T1000 (cell line): ENCODE results near the gene ATP2B1.
A peak's percentile ranks its signal among the peaks of the same experiment; 100 is the strongest.
"Not testable (repeated sequence)": the region's sequence is repeated elsewhere in the genome, so short reads cannot be mapped to it uniquely, and the experiment has no call there.

Source experiments
- DNase-seq: peaks from one replicate; lab custom pipeline; 2025; ENCODE audit warnings: mixed read lengths; lab: John Stamatoyannopoulos, UW

The ATP2B1 gene

DNA sequence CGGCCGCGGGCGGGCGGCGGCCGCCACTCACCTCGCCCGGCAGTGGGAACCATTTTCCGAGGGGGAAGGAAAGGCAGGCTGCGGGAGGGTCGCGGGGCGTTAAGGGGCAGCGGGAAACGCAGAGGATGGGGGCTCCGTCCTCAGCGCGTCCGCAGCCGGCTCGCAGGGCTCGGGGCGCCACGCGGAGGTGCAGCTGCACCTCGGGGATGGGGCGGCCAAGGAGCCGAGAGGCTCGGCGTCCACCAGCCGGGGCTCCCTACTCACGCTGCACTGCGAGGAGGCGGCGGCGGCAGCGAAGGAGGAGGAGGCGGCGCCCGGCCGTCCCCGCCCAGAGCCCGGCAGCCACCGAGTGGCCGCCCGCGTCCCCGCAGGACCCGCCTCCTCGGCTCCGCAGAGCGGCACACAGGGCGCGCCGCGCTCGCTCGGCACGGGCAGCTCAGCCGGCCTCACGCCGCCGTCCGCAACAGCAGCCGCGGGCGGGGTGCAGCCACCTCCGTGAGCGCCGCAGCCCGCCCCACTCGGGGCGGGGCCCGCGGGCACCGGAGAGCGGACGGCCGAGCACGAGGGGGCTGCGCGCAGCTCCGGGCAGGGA lies at the start of gene ATP2B1:
Gene ATP2B1 (minus strand): TSS at position 274 of the 592 bp plus-strand sequence. CDS start 52,952 bp downstream, outside the sequence.
- DNase-seq = peak; percentile 82

DNA sequence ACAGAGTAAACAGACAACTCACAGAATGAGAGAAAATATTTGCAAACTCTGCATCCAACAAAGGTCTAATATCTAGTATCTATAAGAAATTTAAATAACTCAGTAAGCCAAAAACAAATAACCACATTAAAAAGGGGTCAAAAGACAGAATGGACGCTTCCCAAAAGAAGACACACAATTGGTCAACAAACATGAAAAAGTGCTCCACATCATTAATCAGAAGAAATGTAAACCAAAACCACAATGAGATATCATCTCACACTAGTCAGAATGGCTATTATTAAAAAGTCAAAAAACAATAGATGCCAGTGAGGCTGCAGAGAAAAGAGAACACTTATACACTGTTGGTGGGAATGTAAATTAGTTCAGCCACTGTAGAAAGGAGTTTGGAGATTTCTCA lies 49.3 kb upstream of the ATP2B1 start:
- not testable (repeated sequence) for DNase-seq

DNA sequence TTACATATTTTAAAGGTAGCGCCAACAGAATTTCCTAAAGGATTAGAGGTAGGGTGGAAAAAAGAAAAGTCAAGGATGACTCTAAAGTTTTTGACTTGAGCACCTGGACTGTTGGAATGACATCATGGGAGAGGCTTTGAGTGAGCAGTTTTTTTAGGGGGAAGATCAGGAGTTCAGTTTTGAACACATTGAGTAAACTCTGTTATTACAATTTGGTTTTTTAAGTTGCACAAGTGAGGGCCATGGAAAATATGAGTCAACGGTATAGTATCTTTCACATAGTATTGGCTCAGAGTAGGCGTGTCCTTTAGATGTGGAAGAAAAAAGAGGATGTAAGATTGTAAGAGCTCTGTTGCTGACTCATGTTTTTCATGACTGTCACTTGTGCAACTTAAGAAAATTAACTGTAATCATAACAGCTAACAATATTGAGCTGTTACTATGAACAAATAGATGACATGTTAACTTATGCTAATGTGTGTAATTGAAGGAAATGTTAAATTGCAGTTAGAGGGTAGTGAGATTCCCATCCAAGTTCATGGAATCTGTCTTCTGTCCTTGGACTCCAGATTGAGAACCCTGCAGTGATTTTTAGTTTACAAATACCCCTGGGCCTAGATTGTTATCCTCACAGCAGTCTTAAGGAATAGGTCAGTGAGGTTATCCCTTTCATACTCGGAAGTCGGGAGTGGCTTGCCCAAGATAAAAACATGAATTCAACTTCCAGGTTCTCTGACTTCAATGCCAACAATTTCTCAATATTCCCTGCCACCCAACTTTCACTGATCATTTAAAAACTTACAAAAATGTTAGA lies 48.2 kb upstream of the ATP2B1 start:
- peak; percentile 37 for DNase-seq

DNA sequence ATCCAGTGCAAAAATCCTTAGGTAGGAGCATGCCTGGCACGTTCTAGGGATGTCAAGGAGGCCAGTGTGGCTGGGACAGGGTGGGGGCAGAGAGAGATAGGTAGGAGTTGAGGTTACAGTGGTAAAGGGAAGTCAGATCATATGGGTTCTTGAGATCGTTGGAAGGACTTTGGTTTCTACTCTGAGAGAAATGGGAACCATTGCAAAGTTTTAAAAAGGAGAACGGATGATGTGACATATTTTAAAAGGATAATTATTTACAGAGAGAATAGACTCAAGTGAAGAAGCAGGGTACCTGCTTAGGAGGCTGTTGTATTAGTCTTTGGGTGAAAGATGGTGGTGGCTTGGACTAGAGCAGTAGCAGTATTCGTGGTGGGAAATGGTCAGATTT lies 47.6 kb upstream of the ATP2B1 start:
- no peak for DNase-seq

DNA sequence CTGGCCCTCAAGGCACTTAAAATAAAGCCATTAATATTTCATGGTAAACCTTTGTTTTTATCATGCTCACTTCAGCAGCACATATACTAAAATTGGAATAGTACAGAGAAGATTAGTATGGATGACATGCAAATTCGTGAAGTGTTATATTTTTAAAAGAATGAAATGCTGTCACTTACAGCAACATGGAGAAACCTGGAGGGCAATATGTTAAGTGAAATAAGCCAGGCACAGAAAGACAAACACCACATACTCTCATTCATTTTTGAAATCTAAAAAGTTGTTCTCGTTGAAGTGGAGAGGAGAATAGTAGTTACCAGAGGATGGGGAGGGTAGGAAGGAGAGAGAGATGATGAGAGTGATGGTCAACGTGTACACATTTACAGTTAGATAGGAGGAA lies 45.4 kb upstream of the ATP2B1 start:
- DNase-seq = no peak

DNA sequence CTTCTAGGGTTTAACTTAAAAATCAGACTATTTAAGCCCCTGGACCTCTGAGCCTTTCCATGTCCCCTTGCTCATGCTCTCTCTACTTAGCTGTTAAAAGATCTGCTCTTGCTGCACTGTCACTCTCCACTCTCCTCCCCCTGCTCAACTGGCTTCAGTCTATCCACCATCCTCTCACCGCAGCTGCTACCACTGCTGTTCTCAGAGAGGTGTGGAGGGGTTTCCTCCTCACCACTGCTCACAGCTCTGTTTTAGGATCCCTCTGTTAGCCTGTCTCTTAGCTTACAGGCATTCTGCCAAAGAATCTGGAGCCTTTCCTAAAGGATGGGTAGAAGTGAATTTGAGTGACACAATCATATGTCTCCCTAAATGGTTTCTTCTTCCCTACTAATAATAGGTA lies 43.7 kb upstream of the ATP2B1 start:
- DNase-seq = no peak

DNA sequence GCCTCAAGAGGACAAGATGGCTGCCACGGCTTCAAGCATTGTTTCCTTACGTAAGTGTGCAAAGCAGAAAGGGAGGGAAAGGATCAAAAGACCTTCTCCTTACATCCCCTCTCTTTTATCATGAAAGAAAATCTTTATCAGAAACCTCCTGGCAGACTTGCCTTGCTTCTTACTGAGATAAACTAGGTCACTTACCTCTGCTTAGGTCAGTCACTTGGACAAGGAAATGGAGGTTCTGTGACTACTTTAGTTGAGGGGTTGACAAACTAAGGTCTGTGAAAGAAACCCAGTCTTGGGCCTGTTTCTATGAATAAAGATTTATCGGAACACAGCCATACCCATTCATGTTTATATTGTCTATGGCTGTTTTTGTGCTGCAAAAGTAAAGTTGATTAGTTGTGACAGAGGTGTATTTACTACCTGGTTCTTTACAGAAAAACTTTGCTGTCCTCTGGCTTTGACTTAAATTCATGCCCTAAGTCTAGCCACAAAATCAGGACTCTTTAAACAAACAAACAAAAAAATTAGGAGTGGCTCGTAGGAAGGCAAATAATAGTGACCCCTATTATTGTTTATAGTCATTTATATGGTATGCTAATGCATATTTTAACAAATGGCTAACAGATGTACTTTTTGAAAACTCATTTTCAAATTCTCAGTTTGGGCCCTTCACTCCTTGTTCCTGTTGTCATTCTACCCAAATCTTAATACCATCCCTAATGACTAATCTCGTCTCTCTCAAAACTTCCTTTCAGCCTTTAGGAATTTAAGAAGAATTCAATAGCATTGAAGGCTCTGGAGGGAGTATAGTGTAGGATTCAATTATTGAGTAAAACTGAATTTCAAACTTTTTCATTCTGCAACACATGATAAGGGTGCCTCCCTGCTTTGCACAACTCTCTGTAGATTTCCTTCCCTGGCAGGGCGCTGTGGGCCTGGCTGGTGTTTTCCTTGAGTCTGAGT lies 42.0 kb upstream of the ATP2B1 start:
- no peak for DNase-seq

DNA sequence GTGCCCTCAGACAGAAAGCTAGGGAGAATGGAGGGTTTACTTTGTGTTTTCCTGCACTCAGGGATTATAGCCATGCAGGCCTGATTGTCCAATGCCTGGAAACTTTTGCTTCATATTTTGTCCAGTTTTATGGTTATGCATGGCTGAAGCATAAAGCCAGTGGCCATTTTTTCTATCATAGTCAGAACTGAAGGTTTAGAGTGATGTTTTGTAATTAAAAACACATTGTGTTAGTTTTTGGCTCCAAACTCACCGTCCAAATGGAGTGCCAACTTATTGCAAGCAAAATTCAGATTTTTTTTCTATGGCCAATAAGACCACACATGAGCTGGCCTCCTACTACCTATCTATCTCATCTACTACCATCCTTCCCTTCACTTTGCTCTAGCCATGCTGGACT lies 40.2 kb upstream of the ATP2B1 start:
- DNase-seq = no peak

DNA sequence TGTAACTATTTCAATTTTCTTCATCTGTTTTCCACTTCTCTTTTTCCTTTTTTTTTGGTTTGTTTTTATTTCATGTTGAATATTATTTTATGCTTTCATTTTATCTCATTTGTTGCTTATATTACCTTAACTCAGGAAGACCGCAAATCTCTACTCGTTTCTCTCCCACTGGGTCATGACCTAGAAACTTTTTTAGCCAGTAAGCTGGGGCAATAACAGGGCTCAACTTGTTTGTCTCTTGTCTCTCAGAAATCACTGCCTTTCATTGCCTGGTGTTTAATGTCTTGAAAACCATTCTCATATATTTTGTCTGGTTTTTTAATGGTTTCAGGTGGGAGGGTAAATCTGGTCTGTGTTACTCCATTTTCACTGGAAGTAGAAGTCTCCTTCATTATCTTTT lies 36.6 kb upstream of the ATP2B1 start:
- DNase-seq = no peak

DNA sequence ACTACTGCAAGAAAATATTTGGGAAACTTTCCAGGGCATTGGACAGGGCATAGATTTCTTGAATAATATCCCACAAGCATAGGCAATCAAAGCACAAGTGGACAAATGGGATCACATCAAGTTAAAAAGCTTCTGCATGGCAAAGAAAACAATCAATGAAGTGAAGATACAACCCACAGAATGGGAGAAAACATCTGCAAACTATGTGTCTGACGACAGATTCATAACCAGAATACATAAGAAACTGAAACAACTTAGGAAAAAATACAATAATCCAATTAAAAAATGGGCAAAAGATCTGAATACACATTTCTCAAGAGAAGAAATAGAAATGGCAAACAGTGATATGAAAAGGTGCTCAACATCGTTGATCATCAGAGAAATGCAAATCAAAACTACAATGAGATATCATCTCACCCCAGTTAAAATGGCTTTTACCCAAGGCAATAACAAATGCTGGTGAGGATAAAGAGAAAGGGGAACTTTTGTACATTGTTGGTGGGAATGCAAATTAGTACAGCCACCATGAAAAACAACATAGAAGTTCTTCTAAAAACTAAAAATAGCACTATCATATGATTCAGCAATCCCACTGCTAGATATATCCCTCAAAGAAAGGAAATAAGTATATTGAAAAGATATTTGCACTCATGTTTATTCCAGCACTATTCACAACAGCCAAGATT lies 33.8 kb upstream of the ATP2B1 start:
- no peak for DNase-seq

DNA sequence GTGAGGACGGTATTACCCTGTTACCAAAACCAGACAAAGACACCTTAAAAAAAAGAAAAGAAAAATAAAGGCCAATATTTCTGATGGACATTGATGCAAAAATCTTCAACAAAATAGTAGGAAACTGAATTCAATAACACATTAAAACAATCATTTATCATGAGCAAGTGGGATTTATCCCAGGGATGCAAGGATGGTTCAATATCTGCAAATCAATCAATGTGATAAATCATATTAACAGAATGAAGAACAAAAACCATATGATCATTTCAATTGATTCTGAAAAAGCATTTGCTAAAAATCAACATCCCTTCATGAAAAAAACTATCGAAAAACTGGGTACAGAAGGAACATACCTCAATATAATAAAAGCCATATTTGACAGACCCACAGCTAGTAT lies 32.3 kb upstream of the ATP2B1 start:
- DNase-seq = no peak

DNA sequence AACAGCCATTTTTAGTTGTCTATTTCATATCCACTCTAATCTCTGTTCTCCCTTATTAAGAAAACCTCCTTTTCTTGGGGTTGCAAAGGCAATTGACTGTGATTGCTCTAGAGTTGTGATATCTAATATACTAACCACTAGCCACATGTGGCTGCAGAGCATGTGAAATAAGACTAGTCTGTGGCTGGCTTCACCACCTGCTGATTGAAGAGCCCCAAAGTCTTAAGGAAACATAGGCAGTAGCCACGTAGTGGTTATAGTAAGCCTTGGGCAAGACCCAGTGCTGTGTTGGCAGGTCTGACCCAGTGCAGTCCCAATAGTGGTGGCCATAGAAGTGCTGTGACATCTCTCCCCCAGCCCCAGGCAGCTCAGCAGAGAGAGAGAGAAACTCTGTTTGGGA lies 28.4 kb upstream of the ATP2B1 start:
- DNase-seq = no peak

DNA sequence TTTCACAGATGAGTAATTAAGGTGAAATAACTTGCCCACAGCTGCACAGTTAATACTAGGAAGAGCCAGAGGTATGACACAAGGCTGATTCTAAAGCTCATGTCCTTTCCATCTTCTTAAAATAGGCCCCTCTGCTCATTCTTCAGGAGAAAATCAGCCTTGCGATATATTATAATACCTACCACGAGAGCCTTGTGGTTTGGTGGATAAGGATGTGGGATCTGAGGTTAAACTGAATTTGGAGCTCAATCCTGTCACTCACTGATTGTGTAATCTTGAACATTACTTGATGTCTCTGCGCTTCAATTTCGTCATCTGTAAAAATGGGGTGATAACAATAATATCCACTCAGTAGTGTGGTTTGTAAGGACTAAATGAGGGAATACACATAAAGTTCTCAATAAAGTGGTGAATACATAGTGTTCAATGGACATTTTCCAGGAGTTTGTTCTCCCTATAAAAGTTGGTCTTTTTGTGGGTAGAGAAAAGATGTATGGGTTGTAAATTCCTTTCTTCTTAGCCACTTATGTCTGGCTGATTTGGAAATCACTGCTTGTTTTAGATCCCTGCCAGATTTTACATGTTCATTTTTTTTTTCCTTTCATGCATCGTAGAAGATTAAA lies 25.1 kb upstream of the ATP2B1 start:
- DNase-seq = no peak

DNA sequence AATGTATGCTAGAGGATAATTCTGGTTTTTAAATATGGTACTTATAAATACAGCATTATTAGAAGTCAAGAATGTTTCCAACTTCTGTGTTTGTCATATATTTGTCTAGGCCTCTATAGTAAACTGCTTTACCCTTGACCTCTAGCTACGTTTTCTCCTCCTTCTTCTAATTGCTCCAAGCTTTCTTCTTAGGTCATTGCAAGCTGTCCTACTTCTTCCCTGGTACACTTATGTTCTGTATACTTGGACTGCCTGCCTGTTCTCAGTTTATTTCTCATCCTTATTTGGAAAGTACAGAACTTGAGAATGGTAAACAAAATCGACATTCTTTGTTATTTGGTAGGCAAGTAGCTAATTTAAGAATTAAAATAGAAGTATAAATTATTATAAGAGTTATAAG lies 23.9 kb upstream of the ATP2B1 start:
- DNase-seq = no peak

DNA sequence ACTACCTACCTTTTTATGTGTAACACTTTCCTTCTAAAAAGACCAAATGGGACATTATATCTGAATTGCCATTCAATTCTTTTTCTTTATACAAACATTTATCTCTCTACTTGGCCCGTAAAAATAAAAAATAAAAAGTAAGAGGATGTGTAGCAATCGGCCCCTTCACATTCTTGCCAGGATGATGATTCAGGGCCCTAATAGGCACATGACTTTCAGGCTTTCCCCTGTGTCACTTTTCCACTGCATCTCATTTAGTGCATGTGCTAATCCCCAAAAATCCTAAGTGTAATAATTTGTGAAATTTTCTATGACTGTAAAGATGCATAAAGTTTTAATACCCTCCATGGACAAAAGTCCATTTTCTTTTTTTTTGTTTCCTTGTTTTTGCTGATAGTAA lies 23.0 kb upstream of the ATP2B1 start:
- no peak for DNase-seq

DNA sequence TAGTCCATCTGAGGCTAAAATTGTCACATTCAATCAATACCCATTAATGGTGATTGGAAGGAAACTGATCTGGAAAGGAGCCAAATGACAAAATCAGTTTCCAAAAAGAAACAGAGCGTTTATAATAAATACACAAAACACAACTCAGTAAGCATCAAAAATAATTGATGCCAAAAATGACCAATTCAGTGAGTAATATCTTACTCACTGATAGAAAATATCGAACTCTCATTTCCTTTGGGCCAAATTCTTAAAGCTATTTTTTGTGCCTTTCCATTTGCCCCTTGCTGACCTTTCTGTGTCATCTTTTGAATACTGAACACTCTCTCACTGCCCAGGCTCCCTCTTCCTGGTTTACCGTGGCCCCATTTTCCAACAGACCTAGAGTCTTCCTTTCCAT lies 22.5 kb upstream of the ATP2B1 start:
- DNase-seq = no peak

DNA sequence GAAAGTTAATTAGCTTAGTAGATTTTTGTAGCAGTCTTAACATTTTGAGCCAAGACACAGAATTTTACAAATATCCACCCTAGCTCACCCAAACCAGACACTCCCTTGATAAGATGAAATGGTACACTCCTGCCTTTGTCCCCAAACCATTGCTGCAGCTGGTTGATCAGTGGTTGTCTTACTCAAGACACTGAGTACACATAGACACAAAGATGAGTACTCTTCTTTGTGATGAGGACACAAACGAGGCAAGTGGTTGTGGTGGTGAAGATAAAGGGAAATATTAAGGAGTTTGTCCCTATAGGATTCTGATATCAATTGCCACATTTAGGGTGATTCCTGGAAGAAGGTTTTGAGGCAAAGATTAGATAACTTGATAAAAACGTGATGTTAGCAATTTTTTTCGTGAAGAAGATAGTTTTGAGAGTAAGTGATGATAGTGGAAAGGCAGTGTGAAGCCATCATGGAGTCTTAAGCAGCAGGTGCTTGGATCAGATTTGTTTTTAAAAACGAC lies 21.4 kb upstream of the ATP2B1 start:
- no peak for DNase-seq

DNA sequence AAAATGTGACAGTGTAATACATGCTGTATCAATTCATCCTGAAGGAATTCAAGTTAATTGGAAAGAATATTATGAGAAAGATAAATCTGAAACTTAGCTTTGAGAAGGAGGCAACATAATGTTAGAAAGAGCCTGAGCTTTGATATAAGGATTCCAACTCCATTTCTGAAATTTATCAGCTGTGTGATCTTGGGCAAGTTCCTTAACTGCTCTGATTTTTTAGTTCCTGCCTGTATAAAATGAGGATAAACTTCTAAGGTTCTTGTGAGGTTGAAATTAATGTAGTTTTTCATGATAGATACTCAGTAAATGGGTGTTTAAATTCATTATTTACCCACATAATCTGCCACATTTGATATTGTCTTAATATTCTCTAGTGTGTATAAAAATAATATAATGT lies 14.6 kb upstream of the ATP2B1 start:
- DNase-seq = no peak

DNA sequence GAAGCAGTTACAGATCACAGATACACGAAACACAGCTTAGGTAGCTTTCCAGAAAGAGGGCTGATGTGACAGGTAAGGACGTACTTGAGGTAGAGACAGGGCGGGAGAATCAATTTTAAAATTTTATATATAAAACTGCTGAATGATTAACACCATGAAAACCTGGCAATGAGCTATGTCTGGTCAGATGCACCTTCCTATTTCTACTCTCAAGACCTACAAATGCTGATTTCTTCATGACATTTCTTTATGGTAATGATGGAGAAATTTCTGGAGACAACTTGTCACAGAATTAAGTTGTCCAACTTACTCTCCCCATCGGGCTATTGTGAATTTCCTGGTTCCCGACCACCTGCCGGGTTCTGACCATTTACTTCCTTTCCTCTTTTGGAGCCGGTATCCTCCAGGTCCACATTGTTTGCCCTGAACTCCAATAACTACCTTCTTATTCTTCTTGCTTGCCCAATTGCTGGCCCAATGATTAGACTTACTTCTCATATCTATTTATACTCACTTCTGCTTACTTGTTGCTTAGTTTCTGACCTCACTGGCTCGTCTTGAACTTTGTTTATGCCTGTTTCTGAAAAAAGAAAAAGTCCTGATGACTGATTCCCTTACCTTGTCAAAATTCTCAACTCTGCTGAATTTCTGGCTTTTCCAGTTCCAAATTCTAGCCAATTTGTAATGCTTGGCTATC lies 12.8 kb upstream of the ATP2B1 start:
- no peak for DNase-seq

DNA sequence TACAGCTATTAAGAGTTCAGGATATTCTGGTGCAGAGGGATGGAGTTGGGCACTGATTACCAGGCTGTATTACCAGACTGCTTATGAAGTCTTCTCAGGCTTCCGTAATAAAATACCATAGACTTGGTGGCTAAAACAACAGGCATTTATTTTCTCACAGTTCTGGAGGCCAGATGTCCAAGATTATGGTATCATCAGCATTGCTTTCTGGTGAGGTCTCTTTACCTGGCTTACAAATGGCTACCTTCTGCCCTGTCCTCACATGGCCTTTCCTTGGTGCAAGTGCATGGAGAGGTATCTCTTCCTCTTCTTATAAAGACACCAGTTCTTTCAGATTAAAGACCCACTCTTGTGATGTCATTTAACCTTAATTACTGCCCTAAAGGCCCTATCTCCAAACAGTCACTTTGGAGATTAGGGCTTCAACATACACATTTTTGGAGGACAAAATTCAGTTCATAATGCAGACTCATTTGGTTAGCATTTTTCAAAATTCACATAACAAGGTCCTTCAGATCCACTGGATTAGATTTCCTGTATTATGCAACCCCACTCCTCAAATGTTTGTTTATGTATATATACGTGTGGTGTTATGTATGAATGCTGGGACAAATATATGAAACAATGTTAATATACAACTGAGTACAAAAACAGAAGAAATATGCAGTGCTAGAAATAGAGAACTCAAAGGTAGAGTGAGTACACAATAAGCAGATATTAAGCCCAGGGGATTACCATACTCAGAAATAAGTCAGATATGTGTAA lies 9.3 kb upstream of the ATP2B1 start:
- DNase-seq = no peak
